ENCODE results near the gene ADTRP.

Gene ADTRP

GRCh38 chr6:11712760-11713159 lies 65.8 kb downstream of the ADTRP start (continued):
- TF ChIP-seq PRDM2 (tag by site-specific recombination; IDR thresholded peaks at IDR 0.05; ENCODE audit: borderline replicate concordance), result no peak
- TF ChIP-seq ZNF791 (tag by site-specific recombination; IDR thresholded peaks at IDR 0.05), result no peak
- no peak for TF ChIP-seq ELK4 (IDR thresholded peaks at IDR 0.05; ENCODE audit: borderline replicate concordance, low read depth, low read length)
- no peak for TF ChIP-seq ZNF660 (tag by site-specific recombination; IDR thresholded peaks at IDR 0.05)
- no peak for TF ChIP-seq ZNF24 (tag by site-specific recombination; IDR thresholded peaks at IDR 0.05)
- TF ChIP-seq ZNF830 (tag by site-specific recombination; IDR thresholded peaks at IDR 0.05; ENCODE audit: low read depth), result no peak
- TF ChIP-seq GLIS1 (tag by site-specific recombination; IDR thresholded peaks at IDR 0.05), result no peak
- no peak for TF ChIP-seq ZFP69B (tag by site-specific recombination; IDR thresholded peaks at IDR 0.05)
- TF ChIP-seq ZBTB6 (tag by site-specific recombination; IDR thresholded peaks at IDR 0.05), result no peak
- no peak for TF ChIP-seq ZNF416 (tag by site-specific recombination; IDR thresholded peaks at IDR 0.05)

GRCh38 chr6:11711984-11712711 lies 66.5 kb downstream of the ADTRP start:
- no peak overlapping the region for H3K27ac ChIP-seq (ENCODE audit: extremely low read depth, low read depth, low read length)
- H3K4me3 ChIP-seq (ENCODE audit: low read depth, low read length), result no peak overlapping the region
- ChIA-PET POLR2A (interaction anchor here (1.0 kb wide), 1 partner anchor 10 kb away, joined by 3 read pairs; no protein-coding TSS in a partner anchor), CTCF (interaction anchor here (0.7 to 1.7 kb wide), 4 partner anchors 11 to 502 kb away, joined by 3 to 5 read pairs (median 4); no protein-coding TSS in a partner anchor)
- H3K4me1 ChIP-seq (ENCODE audit: control insufficient read depth, insufficient read depth, low read length), result peaks cover 7% of the 10 kb centered on the region
- no peaks in the 10 kb centered on the region for H3K36me3 ChIP-seq (ENCODE audit: control insufficient read depth in 2 of 2, insufficient read depth in 1 of 2, low read length in 2 of 2)
- H3K9me3 ChIP-seq (ENCODE audit: control insufficient read depth, insufficient read depth, low read depth, low read length), result no peaks in the 10 kb centered on the region
- TF ChIP-seq EGR2 (tag by site-specific recombination; IDR thresholded peaks at IDR 0.05; ENCODE audit: low read depth), result peak; percentile 66
- no peak for TF ChIP-seq HOXA7 (CRISPR knock-in tag; IDR thresholded peaks at IDR 0.05; ENCODE audit: borderline replicate concordance)
- TF ChIP-seq ZFHX2 (tag by site-specific recombination; conservative IDR thresholded peaks at IDR 0.05), result peak; percentile 56
- TF ChIP-seq ZNF366 (tag by site-specific recombination; conservative IDR thresholded peaks at IDR 0.05), result no peak
- TF ChIP-seq ZNF660 (tag by site-specific recombination; IDR thresholded peaks at IDR 0.05), result no peak

Data from HEK293 (cell line).